Measurements from ENCODE around the gene PVALEF. TPM values are rescaled to one million over a fixed set of nuclear protein-coding genes. Genes with fewer than 3 reads are reported as not detected.

The PVALEF gene
- total RNA-seq, 4 donors from 2014 or later, result not detected

DNA sequence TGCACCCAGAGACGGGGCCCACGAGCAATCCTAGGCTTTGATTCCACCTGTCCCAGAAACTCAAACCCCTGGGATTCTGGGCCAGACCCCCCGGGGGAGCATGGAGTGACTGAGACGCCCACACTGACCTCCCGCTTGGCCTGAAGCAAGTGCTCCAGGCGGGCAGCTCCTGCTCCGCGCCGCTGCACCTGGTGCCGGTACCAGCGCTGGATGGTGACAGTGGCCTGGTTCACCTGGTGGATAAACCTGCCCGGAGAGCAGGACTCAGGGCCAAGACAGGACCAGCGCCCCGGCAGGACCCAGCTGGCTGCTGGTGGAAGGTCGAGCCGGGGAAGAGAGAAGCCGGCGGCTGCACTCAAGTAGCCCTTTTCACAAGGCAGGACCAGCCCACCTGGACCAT is 34.9 kb downstream of the PVALEF start:
- ATAC-seq (ENCODE audit: low FRiP score) (no peak), DNase-seq (ENCODE audit: low spot score) (no peak)
- no peak for TF ChIP-seq CTCF (IDR thresholded peaks at IDR 0.05)

DNA sequence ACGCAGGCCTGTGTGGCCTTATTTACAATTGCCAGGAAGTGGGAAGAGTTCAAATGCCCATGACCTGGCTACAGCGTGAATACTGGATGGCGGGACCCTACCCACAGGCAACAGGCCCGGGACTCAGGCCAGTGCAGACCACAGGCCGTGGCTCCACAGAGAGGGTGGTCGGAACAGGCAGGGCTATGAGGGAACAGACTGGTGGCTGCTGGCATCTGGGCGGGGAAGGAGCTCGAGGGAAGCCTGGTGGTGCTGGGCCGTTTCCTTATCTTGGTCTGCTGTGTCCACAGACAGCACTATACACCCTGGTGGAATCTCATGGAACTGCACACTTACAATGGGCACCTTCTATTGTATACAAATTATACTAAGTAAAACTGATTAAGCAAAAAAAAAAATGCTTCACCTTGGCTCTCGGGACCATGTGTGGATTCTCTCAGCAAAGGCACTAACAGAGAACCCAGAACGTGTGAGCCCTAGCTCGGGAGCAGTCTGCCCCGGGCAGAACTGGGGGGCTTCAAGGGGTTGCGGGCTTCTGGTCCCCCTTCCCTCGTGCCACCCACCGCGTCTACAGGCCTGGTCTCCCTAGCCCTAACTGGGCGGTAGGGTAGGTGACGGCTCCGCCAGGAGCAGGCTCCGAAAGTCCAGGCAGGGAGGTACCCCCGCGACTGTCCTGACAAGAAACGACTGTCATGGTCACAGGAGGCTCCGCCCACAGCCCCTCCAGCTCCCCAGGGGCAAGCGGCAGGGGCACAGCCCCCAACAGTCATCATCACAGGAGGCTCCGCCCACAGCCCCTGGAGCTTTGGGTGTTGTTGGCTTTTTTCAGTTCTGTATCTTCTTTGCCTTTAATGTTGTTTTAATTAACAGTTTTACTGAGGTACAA is 35.6 kb downstream of the PVALEF start:
- ATAC-seq (ENCODE audit: low FRiP score) (no peak), DNase-seq (ENCODE audit: low spot score) (no peak)
- TF ChIP-seq CTCF (IDR thresholded peaks at IDR 0.05), result peak in 1 of 3 donors; percentile 25

GRCh38 chr17:81202318-81202717 is 37.0 kb downstream of the PVALEF start:
- ATAC-seq (ENCODE audit: low FRiP score), result no peak
- no peak for TF ChIP-seq CTCF (IDR thresholded peaks at IDR 0.05)
- no peak for DNase-seq (ENCODE audit: low spot score)

- DNase-seq (ENCODE audit: low spot score) (no peak), ATAC-seq (ENCODE audit: low FRiP score) (no peak)
- TF ChIP-seq CTCF (IDR thresholded peaks at IDR 0.05), result no peak
Observed at GRCh38 chr17:81203136-81203535, 37.8 kb downstream of the PVALEF start.

GRCh38 chr17:81204578-81204977 is 39.3 kb downstream of the PVALEF start:
- no peak for TF ChIP-seq CTCF (IDR thresholded peaks at IDR 0.05)
- no peak for DNase-seq (ENCODE audit: low spot score)
- ATAC-seq (ENCODE audit: low FRiP score), result no peak

- DNase-seq (ENCODE audit: low spot score), result no peak
- no peak for TF ChIP-seq CTCF (IDR thresholded peaks at IDR 0.05)
- ATAC-seq (ENCODE audit: low FRiP score), result no peak
Observed at GRCh38 chr17:81206166-81206565, 40.9 kb downstream of the PVALEF start.

DNA sequence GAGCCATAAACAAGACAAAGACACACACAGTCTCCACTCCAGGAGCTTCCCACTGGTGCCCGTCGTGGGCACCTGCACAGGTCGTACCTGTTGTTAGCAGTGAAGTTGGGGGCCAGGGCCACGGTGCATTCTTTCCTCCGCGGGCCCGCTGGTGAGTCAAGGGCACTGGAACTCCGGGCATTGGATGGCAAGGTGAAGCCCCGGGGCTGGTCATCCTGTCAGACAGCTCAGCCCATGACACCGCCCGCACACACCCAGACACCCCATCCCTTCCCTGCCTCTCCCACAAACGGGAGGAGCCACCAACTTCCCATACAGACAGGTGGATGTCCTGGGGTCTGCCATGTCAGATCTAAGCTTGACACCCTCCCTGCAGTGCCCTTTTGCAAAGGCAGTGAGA is 41.4 kb downstream of the PVALEF start:
- TF ChIP-seq CTCF (IDR thresholded peaks at IDR 0.05), result no peak
- DNase-seq (ENCODE audit: low spot score), result no peak
- no peak for ATAC-seq (ENCODE audit: low FRiP score)
